Stimulated activated naive CD8-positive, alpha-beta T cell treated with anti-CD3 and anti-CD28 coated beads, Interleukin-15, amount 100 ng/mL, for 72 hours (primary cell): Measurements from ENCODE around the gene KRT37.

Source experiments
- ATAC-seq: fragments of 150-1000 bp; cut with Tn5 transposase; 2 replicates; pipeline ENCODE4 v1.10.0; 2021; ENCODE audit warnings: mild to moderate bottlenecking, moderate library complexity
- DNase-seq, 2 donors: peaks; one replicate each; pipeline ENCODE4 v3.0.0; 2021 to 2022
- H3K27ac Mint-ChIP-seq, 2 donors: one replicate each; pipeline ENCODE4 v1.8.0; 2022; ENCODE audit warnings: mild to moderate bottlenecking in 2 of 2, mixed read lengths in 2 of 2, moderate library complexity in 2 of 2
- H3K27me3 Mint-ChIP-seq: one replicate; pipeline ENCODE4 v1.8.0; 2022; ENCODE audit warnings: mixed read lengths
- H3K4me1 Mint-ChIP-seq: one replicate; pipeline ENCODE4 v1.8.0; 2022; ENCODE audit warnings: mild to moderate bottlenecking, mixed read lengths
- H3K4me3 Mint-ChIP-seq, 2 donors: one replicate each; pipeline ENCODE4 v1.8.0; 2022; ENCODE audit warnings: mild to moderate bottlenecking in 2 of 2, mixed read lengths in 2 of 2, moderate library complexity in 1 of 2
- H3K9me3 Mint-ChIP-seq, 2 donors: one replicate each; pipeline ENCODE4 v1.8.0; 2022; ENCODE audit warnings: mixed read lengths in 2 of 2

KRT37 gene

DNA sequence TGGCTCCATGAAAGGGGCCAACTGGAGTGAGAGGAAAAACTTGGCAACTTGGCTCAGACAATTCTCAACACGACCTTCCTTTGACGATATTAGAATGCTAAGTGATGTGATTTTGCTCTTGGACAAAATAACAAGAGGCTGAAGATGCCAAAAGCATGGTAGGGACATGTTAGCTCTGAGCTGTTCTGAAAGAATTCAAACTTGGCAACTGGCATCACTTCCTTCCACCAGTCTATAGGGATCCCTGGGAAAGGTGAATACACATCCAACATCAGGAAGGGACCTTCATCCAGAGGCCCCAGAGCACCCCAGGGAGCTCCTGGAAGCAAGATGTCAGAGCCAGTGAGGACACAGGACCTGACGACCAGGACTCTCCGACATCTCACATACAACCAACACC, 4.3 kb downstream of the KRT37 start:
- Mint-ChIP-seq H3K4me3 (no peak overlapping the region), H3K4me1 (peaks cover 20% of the 10 kb centered on the region), H3K27ac (no peak overlapping the region), H3K27me3 (no peaks in the 10 kb centered on the region), H3K9me3 (no peaks in the 10 kb centered on the region)
- ATAC-seq = no peak
- no peak for DNase-seq

DNA sequence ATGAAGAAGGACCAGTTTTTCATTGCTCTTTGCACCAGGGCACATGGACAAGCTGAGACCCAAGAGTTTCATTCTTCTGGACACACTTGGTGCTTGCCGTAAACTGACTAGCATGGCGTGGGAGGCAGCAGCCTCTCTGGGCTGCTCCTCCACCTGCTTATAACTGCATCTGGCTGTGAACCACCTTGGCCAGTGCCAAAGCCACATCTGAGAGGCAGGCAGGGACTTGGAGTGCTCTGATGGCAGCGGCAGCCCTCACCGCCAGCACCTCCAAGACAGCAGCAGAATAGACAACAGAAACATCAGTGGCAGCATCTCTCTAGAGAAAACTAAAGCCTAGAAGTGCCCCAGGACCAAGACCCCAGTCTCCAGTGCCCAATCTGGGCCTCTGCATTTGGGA, 4.7 kb downstream of the KRT37 start:
- ATAC-seq = no peak
- Mint-ChIP-seq H3K27ac (no peak overlapping the region), H3K4me3 (no peak overlapping the region), H3K4me1 (peaks cover 20% of the 10 kb centered on the region), H3K9me3 (no peaks in the 10 kb centered on the region), H3K27me3 (no peaks in the 10 kb centered on the region)
- no peak for DNase-seq

DNA sequence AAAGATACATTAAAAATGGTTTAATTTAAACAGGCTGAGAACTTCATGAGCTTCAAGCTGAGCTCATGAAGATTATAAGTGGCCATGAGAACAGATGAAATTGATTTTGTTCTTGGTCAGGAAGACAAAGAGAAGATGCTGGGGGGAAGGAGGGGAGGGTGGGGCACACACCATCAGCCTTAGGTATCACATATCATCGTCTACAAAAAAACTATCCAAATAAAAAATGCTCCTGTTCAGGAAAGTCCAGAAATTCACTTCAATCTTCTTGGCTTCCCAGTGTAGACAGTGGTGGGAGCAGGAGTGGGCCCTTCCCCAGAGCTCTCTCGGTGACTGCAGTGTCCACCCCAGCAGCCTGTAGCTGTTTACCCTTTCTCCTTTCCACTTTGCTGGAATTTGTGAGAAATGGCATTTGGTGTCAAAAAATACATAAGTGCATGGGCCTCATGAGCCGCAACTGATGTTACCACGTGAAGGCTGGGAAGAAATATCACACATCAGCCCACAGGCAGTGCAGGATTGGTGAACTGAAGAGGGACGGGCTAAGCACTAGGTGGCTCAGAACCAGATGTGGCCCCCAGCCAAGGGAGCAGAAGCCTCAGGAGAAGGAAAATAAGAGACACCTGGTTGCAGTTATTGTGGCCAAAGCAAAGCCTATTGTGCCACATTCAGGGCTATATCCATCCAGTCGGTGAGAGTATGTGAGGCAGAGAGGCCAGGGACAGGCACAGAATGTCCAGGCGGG, 6.1 kb downstream of the KRT37 start:
- Mint-ChIP-seq H3K4me3 (no peak overlapping the region), H3K4me1 (peaks cover 20% of the 10 kb centered on the region), H3K27me3 (no peaks in the 10 kb centered on the region), H3K27ac (no peak overlapping the region), H3K9me3 (no peaks in the 10 kb centered on the region)
- DNase-seq = no peak
- no peak for ATAC-seq

DNA sequence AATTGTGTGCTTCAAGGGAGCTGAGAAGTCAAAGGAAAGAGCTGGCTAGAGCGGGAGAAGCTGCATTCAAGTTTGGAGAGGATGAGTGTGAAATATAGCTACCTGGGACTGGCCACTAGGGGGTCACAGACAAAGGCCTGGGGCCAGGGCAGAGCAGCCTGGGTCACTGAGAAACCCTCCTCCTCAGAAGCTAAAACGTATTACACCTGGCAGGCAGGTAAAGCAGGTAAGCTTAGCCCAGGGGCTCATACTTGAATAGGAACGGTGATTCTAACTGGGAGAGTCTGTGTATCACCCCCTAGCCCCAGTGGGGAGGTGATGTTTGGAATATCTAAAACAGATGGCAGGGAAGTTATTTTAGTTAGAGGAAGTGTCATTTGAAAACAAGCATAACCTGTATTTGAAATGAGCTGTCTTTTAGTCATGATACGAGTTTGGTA, 6.8 kb downstream of the KRT37 start:
- H3K4me3 Mint-ChIP-seq = no peak overlapping the region
- H3K27ac Mint-ChIP-seq = no peak overlapping the region
- peaks cover 20% of the 10 kb centered on the region for H3K4me1 Mint-ChIP-seq
- no peak for DNase-seq
- H3K9me3 Mint-ChIP-seq = no peaks in the 10 kb centered on the region
- peak; percentile 46 for ATAC-seq
- H3K27me3 Mint-ChIP-seq = no peaks in the 10 kb centered on the region

DNA sequence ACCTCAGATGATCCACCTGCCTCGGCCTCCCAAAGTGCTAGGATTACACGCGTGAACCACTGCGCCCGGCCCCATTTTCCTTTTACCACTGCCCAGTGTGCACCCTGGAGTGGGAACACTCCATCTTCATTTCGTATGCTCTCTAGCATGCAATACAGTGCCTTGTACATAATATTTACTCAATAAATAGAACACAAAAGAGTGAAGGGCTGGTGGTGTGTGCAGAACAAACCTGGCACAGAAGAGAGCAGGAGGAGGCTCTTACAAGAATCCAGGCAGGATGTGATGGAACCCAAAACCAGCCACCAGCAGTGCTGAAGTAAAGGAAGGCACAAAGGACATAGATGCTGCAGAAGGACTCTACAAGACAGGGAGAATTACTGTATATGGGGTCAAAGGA, 7.3 kb downstream of the KRT37 start:
- ATAC-seq (no peak), DNase-seq (no peak)
- H3K4me1 Mint-ChIP-seq = peaks cover 20% of the 10 kb centered on the region
- no peak overlapping the region for H3K27ac Mint-ChIP-seq
- H3K27me3 Mint-ChIP-seq = no peaks in the 10 kb centered on the region
- no peaks in the 10 kb centered on the region for H3K9me3 Mint-ChIP-seq
- no peak overlapping the region for H3K4me3 Mint-ChIP-seq

DNA sequence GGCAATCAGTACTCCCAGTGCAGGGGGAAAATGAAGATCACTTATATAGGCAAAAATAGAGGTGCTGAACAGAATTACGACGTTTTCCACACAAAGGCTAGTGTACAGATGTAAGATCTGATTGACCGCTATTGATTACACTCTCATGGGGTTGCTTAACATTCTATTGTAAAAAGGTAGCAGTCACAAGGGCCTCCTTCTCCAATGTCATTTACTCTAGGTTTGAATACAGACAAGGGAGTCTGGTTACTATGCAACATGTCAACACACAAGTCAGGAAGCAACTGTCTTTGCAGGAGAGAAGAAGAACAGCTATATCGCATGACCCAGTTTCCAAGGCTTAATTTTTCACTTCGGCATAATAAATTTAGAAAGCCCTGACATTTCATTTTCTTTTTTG, 7.9 kb downstream of the KRT37 start:
- DNase-seq (no peak), ATAC-seq (no peak)
- no peaks in the 10 kb centered on the region for H3K9me3 Mint-ChIP-seq
- H3K27ac Mint-ChIP-seq = no peak overlapping the region
- no peaks in the 10 kb centered on the region for H3K27me3 Mint-ChIP-seq
- H3K4me3 Mint-ChIP-seq = no peak overlapping the region
- H3K4me1 Mint-ChIP-seq = peaks cover 20% of the 10 kb centered on the region

DNA sequence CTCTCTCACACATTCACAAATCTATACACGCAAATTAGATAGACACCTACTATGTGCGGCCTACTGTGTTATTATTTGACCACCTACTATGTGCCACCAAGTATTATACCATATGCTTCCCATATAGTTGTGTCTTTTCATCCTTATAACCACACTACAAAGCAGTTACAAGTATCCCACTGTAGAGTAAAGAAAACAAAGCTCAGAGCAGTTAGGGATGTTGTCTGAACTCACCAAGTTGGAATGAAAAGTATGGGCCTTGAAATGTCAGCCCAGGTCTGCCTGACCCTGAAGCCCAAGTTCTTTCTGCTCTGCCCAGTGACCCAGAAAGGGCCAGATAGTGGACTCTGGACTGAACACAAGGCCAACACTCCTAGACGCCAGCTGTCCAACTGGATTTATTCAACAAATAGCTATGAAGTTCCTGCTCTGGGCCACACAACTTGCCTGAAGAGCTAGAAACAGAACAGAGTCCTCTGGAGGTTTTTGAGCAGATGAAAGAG, 8.5 kb downstream of the KRT37 start:
- Mint-ChIP-seq H3K4me1 (peaks cover 20% of the 10 kb centered on the region), H3K27ac (no peak overlapping the region), H3K9me3 (no peaks in the 10 kb centered on the region), H3K4me3 (no peak overlapping the region), H3K27me3 (no peaks in the 10 kb centered on the region)
- DNase-seq (no peak), ATAC-seq (no peak)

DNA sequence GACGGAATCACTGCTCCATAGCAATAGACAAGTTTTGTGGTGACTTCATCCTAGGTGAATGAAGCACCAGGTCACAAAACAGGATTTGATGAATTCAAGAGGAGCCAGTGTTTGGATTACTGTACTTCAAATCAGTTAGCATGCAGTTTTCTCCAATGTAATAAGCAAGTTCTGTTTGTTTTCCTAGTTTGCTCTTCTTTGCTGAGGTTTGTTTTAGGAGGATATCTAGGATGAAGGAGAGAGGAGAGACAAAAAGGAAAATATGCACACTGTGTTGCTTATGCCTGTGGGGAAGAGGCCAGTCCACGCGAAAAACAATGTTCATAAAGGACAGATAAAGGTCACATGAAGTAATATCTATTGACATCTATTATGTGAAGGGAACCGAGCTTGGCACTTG, 9.0 kb downstream of the KRT37 start:
- ATAC-seq (no peak), DNase-seq (no peak)
- H3K9me3 Mint-ChIP-seq = no peaks in the 10 kb centered on the region
- peaks cover 16% of the 10 kb centered on the region for H3K4me1 Mint-ChIP-seq
- H3K4me3 Mint-ChIP-seq = no peak overlapping the region
- no peaks in the 10 kb centered on the region for H3K27me3 Mint-ChIP-seq
- no peak overlapping the region for H3K27ac Mint-ChIP-seq

DNA sequence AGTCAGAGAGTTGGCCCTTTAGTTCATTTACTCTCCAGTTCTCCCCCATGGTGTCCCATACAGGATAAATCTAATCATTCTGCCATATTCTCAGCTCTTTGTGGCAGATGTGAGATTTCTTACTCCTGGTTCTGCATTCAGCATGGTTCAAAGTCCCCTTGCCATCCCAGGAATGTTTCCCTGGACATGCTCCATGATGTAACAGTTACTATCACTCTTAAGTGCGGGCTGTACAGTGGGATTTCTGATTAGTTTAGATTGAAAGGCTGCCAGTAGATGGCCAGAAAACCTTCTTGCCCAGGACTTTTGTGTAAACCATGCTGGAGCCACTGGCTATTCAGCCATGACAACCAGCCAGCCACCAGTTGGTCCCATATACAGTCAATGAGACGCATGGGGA, 10.4 kb downstream of the KRT37 start:
- Mint-ChIP-seq H3K4me3 (no peak overlapping the region), H3K27me3 (no peaks in the 10 kb centered on the region), H3K9me3 (no peaks in the 10 kb centered on the region), H3K4me1 (peaks cover 11% of the 10 kb centered on the region), H3K27ac (no peak overlapping the region)
- ATAC-seq (no peak), DNase-seq (no peak)

DNA sequence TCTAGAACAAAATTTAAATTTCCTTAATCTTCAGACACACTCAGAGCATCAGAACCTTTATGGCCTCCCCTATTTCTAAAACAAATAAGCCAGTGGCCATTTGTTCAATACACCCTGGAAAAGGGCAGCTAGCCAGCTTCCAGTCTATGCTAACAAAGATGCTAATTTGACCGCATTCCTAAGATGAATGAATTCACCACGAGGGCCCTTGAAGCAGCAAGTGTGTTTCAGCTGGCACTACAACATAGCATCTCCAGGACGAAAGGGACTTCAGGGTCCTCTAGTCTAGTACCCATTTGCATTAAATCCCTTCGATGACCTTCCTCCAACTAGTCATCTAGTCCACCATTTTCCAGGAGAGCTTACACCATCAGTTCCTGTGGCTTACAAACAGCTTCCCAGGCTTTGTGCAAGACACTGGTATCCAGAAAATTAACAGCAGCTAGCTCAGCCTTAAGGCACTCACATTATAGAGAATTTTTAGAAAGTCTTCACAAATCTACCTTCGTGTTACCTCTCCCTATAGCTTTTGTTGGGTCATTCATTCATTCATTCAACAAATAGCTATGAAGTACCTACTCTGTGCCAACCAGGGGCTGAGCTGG, 10.9 kb downstream of the KRT37 start:
- no peak overlapping the region for H3K4me3 Mint-ChIP-seq
- H3K4me1 Mint-ChIP-seq = peaks cover 17% of the 10 kb centered on the region
- no peaks in the 10 kb centered on the region for H3K9me3 Mint-ChIP-seq
- no peak overlapping the region for H3K27ac Mint-ChIP-seq
- ATAC-seq = no peak
- no peaks in the 10 kb centered on the region for H3K27me3 Mint-ChIP-seq
- no peak for DNase-seq

DNA sequence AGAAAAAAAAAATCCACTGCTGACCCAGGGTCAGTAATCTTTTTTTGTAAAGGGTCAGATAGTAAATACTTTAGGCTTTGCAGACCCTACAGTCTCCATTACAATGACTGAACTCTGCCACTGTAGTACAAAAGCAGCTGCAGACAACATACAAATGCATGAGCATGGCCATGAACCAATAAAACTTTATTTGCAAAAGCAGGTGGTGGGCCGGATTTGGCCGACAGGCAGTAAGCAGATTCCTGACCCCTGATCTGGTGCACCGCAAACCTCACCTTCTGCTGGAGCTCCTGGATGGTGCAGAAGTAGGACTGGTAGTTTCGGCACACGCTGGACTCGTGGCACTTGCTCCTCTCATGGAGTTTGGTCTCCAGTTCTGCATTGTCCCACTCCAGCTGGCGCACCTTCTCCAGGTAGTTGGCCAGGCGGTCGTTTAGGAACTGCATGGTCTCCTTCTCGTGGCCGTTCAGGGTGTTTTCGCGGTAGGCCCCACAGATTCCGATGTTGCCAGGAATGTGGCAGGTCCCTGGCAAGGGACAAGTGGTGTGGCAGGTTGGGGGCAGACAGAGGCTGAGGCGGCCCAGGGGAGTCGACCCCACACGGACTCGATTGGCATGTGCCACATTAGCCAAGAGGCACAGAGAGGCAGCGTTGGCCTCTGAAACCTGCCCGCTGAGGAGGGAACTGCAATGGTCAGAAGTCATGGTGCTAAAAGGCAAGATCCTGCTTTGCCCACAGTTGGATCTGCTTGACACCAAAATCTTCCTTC, 13.1 kb downstream of the KRT37 start:
- Mint-ChIP-seq H3K4me3 (no peak overlapping the region), H3K4me1 (peaks cover 15% of the 10 kb centered on the region), H3K27ac (no peak overlapping the region), H3K27me3 (no peaks in the 10 kb centered on the region), H3K9me3 (no peaks in the 10 kb centered on the region)
- no peak for ATAC-seq
- no peak for DNase-seq

DNA sequence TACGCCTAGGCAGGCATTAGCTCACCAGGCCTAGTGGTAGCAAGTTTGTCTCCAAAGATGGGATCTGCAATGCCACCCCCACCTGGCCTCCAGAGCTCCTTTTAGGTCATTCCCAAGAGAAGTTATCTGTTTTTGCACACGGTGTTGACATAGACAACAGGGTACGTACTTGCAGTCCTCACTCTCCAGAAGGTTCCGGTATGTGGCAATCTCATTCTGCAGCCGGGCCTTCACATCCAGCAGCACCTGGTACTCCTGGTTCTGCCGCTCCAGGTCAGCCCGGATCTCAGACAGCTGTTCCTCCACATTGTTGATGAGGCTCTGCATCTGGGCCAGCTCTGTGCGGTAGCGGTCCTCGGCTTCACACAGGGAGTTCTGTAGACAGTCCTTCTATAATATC, 17.2 kb downstream of the KRT37 start:
- no peak for DNase-seq
- peaks cover 42% of the 10 kb centered on the region for H3K4me1 Mint-ChIP-seq
- no peaks in the 10 kb centered on the region for H3K27me3 Mint-ChIP-seq
- H3K9me3 Mint-ChIP-seq = no peaks in the 10 kb centered on the region
- ATAC-seq = no peak
- H3K4me3 Mint-ChIP-seq = no peak overlapping the region
- no peak overlapping the region for H3K27ac Mint-ChIP-seq

DNA sequence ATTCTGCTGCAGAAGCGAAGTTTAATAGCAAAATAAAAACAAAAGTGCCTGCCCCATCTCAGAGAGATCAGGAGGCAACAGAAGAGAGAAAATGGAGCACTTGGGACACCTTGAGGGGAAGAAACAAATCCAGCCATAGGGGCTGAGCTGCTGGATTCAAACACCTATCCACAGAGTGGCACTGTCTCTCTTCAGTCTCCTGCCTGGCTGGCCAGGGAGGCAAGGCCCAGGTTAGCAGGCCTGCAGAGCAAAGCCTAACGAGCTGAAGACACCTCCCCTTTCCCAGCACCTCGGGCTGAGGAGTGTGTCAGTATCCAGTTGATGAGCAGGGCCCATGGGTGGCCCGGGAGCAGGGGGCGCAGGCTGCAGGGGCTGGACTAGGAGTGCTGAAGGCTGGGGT, 18.2 kb downstream of the KRT37 start:
- no peak for ATAC-seq

DNA sequence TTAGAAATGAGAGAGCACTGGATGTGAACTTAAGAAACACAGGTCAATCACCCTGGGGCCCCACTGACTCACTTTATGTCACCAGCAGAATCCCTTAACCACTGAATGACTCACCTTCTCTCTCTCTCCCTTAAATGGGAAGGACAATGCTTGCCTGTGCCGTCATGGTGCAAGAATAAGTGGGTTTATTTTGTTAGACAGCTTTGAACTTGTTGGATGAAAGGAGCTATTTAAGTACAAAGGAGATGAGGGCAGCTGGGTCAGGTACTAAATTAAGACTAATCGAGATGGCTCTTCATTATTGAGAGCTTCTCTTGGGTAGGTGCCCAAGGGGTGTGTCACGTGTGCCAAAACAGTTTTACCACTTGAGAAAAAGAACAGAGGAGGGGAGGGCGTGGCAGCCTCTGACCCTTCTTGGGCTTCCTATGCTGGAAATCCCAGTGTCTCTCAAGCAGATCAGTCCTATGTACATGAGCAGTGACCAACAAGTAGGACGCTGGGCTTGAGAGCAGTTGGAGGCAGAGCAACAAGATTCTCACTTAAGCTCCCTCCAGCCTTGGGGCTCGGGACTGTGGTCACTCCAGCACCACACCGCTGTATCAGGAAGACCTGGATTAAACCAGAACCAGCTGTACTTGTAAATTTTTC, 20.2 kb downstream of the KRT37 start:
- no peaks in the 10 kb centered on the region for H3K9me3 Mint-ChIP-seq
- H3K4me3 Mint-ChIP-seq = peak overlapping the region; percentile 48 to 71
- ATAC-seq = peak; percentile 95
- peaks cover 42% of the 10 kb centered on the region for H3K4me1 Mint-ChIP-seq
- H3K27me3 Mint-ChIP-seq = no peaks in the 10 kb centered on the region
- H3K27ac Mint-ChIP-seq = peak overlapping the region in 1 of 2 donors; percentile 87
- DNase-seq = peak; percentile 52 to 65

More for the DNA sequence above, 18.2 kb downstream of the KRT37 start:
- no peak for DNase-seq
- Mint-ChIP-seq H3K4me1 (peaks cover 45% of the 10 kb centered on the region), H3K27me3 (no peaks in the 10 kb centered on the region), H3K27ac (no peak overlapping the region), H3K4me3 (no peak overlapping the region), H3K9me3 (no peaks in the 10 kb centered on the region)

DNA sequence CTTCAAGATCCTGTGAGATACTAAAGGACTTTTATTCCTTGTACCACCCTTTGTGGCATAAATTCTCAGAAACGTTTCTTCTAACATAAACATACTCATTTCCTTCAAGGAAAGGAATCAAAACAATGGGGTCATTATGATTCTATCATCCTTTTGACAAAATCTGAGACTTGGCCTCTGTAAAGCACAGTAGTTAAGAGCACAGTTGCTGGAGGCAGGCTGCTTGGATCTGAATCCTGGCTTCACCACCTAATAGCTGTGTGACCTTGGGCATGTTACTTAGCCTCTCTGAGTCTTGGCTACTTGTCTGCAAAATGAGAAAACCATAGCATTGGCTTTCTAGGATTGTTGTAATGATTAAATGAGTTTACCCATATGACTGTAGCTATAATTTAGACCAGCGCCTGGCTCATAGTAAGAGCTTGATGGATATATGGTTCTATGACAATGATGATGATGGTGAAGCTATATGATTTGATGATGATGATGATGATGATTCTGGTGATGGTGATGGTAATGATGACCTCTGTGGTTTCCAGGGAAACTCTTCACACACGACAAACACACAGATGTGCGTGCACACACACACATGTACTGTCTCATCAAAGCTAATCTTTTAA, 20.9 kb downstream of the KRT37 start:
- DNase-seq = no peak
- no peaks in the 10 kb centered on the region for H3K27me3 Mint-ChIP-seq
- H3K4me1 Mint-ChIP-seq = peaks cover 36% of the 10 kb centered on the region
- peak overlapping the region; percentile 57 to 87 for H3K27ac Mint-ChIP-seq
- ATAC-seq = no peak
- peak overlapping the region; percentile 48 to 71 for H3K4me3 Mint-ChIP-seq
- no peaks in the 10 kb centered on the region for H3K9me3 Mint-ChIP-seq
